PC-3 (cell line): Measurements from ENCODE around the gene SMAP2.

Experiments
- EZH2 ChIP-seq: fragments of 300-600 bp; sonication (generic); IDR thresholded peaks from one replicate; pipeline ENCODE4 v1.6.1; 2017; ENCODE audit warnings: antibody characterized with exemption, mild to moderate bottlenecking, low read length; ENCODE audit not compliant: unreplicated experiment
- EZH2phosphoT487 ChIP-seq: fragments of 300-600 bp; sonication (generic); IDR thresholded peaks from 2 replicates; pipeline ENCODE4 v1.6.1; 2018; ENCODE audit warnings: mild to moderate bottlenecking, antibody characterized with exemption, low read length, borderline replicate concordance
- TF ChIP-seq, protein P1 (sequence below): fragments of 300-600 bp; sonication (generic); conservative IDR thresholded peaks from 2 replicates; pipeline ENCODE4 v1.5.1; 2017; ENCODE audit warnings: antibody characterized with exemption, low read depth, mild to moderate bottlenecking, low read length

DNA sequence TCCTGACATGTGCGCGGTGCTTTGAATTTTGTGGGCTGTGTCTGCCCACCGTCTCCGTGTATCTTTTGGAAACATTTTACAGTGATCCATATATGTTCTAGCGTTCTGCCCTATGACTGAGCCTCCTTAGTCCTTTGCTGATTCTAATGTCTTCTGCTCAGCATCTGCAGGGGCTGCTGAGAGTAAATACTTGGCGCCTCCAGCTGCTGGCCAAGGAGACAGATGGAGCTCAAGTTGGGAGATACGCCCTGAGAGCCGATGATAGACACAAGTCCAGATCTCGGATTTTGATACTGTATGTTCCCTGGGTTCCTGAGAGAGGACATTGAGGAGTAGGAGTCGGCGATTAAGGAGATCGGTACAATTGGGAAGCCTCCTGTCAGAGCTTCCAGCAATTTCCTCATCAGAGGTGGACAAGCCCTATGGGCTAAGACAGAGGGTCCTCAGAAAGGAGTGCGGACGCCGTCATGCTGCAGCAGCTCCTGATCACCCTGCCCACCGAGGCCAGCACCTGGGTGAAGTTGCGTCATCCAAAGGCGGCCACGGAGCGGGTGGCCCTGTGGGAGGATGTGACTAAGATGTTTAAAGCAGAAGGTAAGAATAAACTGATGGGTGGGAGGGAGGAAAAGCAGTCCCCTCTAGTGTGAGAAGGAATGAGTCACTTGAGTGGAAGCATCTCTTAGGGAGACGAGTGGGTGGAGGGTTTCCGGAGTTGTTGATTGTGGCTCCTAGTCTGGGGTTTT is 77.1 kb downstream of the SMAP2 start:
- TF ChIP-seq EZH2 (no peak), EZH2phosphoT487 (no peak)
- TF ChIP-seq, protein P1, sequence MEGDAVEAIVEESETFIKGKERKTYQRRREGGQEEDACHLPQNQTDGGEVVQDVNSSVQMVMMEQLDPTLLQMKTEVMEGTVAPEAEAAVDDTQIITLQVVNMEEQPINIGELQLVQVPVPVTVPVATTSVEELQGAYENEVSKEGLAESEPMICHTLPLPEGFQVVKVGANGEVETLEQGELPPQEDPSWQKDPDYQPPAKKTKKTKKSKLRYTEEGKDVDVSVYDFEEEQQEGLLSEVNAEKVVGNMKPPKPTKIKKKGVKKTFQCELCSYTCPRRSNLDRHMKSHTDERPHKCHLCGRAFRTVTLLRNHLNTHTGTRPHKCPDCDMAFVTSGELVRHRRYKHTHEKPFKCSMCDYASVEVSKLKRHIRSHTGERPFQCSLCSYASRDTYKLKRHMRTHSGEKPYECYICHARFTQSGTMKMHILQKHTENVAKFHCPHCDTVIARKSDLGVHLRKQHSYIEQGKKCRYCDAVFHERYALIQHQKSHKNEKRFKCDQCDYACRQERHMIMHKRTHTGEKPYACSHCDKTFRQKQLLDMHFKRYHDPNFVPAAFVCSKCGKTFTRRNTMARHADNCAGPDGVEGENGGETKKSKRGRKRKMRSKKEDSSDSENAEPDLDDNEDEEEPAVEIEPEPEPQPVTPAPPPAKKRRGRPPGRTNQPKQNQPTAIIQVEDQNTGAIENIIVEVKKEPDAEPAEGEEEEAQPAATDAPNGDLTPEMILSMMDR = no peak
